HFFc6 (cell line): Measurements from ENCODE around the gene COMMD1. TPM values are rescaled to one million over a fixed set of nuclear protein-coding genes. Genes with fewer than 3 reads are reported as not detected.

Source experiments
- DNase-seq: peaks from one replicate; pipeline ENCODE4 v3.0.0-alpha.2; 2018
- H3K27ac Mint-ChIP-seq: 2 replicates; pipeline ENCODE4 v1.8.0; 2020; ENCODE audit warnings: mild to moderate bottlenecking, mixed read lengths
- H3K27me3 Mint-ChIP-seq: 2 replicates; pipeline ENCODE4 v1.8.0; 2021; ENCODE audit warnings: mild to moderate bottlenecking, moderate library complexity, mixed read lengths; ENCODE audit not compliant: insufficient read depth
- H3K36me3 Mint-ChIP-seq: 2 replicates; pipeline ENCODE4 v1.8.0; 2021; ENCODE audit warnings: low read depth, mixed read lengths
- H3K4me1 Mint-ChIP-seq: 2 replicates; pipeline ENCODE4 v1.8.0; 2020; ENCODE audit warnings: low read depth, mixed read lengths
- H3K4me3 Mint-ChIP-seq: 2 replicates; pipeline ENCODE4 v1.8.0; 2020; ENCODE audit warnings: mild to moderate bottlenecking, moderate library complexity, mixed read lengths
- H3K9me3 Mint-ChIP-seq: 2 replicates; pipeline ENCODE4 v1.8.0; 2020; ENCODE audit warnings: mild to moderate bottlenecking, mixed read lengths
- CTCF ChIP-seq: fragments of 200-600 bp; sonication (generic); IDR thresholded peaks from 2 replicates; pipeline ENCODE4 v1.5.0; 2021; ENCODE audit warnings: antibody characterized with exemption, mild to moderate bottlenecking
- total RNA-seq, 6 experiments: library from RNA; stranded (reverse); fragmentation: NEBNext Ultra II Directional; extraction: Animal tissue kit (Norgen Biotek cat#: 25700); gene quantifications; 2 replicates in 1 of 6; 3 replicates in 5 of 6; pipeline ENCODE4 v1.2.3, GENCODE V29; 2021

The COMMD1 gene
- total RNA-seq, 6 experiments from 2014 or later = 41.1 to 53.6 (median 48.3) TPM

- Mint-ChIP-seq H3K36me3 (peaks cover 24% of the 10 kb centered on the region), H3K4me1 (peaks cover 18% of the 10 kb centered on the region), H3K27me3 (no peaks in the 10 kb centered on the region; the same call in 1 of the 2 replicates), H3K9me3 (no peaks in the 10 kb centered on the region), H3K4me3 (peak within 1 kb of the TSS; percentile 98), H3K27ac (peak within 1 kb of the TSS; percentile 99)
- TF ChIP-seq CTCF = no peak
- peak; percentile 62 for DNase-seq
Observed at GRCh38 chr2:61888267-61889055, 17.0 kb upstream of the COMMD1 start, which contains the start of gene CCT4. Gene CCT4 (minus strand): TSS chr2:61888656. CDS start chr2:61888507, 149 bp downstream.

- Mint-ChIP-seq H3K36me3 (no peaks in the 10 kb centered on the region), H3K27me3 (peaks cover 2% of the 10 kb centered on the region), H3K27ac (no peak overlapping the region), H3K4me1 (no peaks in the 10 kb centered on the region), H3K4me3 (no peak overlapping the region), H3K9me3 (no peaks in the 10 kb centered on the region)
- peak; percentile 70 for TF ChIP-seq CTCF
- no peak for DNase-seq
Observed at GRCh38 chr2:61898810-61899209, 6.7 kb upstream of the COMMD1 start.

GRCh38 chr2:61900281-61900680 lies 5.2 kb upstream of the COMMD1 start:
- Mint-ChIP-seq H3K4me3 (no peak overlapping the region), H3K27ac (no peak overlapping the region), H3K4me1 (peaks cover 8% of the 10 kb centered on the region; the same call in 1 of the 2 replicates), H3K27me3 (peaks cover 2% of the 10 kb centered on the region), H3K36me3 (no peaks in the 10 kb centered on the region), H3K9me3 (no peaks in the 10 kb centered on the region)
- DNase-seq = no peak
- no peak for TF ChIP-seq CTCF

- H3K27me3 Mint-ChIP-seq = no peaks in the 10 kb centered on the region; the same call in 1 of the 2 replicates
- H3K36me3 Mint-ChIP-seq = no peaks in the 10 kb centered on the region
- H3K4me3 Mint-ChIP-seq = peak overlapping the region; percentile 99
- DNase-seq = no peak
- peak overlapping the region; percentile 87 for H3K27ac Mint-ChIP-seq
- H3K9me3 Mint-ChIP-seq = no peaks in the 10 kb centered on the region
- H3K4me1 Mint-ChIP-seq = peaks cover 12% of the 10 kb centered on the region; the same call in 1 of the 2 replicates
- no peak for TF ChIP-seq CTCF
Observed at GRCh38 chr2:61906186-61906470, 654 bp downstream of the COMMD1 start.

- H3K9me3 Mint-ChIP-seq = no peaks in the 10 kb centered on the region
- TF ChIP-seq CTCF = no peak
- H3K4me3 Mint-ChIP-seq = no peak overlapping the region
- no peaks in the 10 kb centered on the region for H3K36me3 Mint-ChIP-seq
- no peak overlapping the region for H3K27ac Mint-ChIP-seq
- no peak for DNase-seq
- no peaks in the 10 kb centered on the region; the same call in 1 of the 2 replicates for H3K27me3 Mint-ChIP-seq
- peaks cover 19% of the 10 kb centered on the region for H3K4me1 Mint-ChIP-seq
Observed at GRCh38 chr2:61909116-61909515, 3.6 kb downstream of the COMMD1 start.
